GM12874 (cell line): ENCODE results near the gene STARD13.

Experiments
- TF ChIP-seq, protein P1 (sequence below): IDR thresholded peaks from 2 replicates; pipeline ENCODE4 v1.5.1; 2011; ENCODE audit warnings: low read depth, mild to moderate bottlenecking, control low read depth, low read length, moderate library complexity; ENCODE audit not compliant: insufficient read depth

STARD13 gene

DNA sequence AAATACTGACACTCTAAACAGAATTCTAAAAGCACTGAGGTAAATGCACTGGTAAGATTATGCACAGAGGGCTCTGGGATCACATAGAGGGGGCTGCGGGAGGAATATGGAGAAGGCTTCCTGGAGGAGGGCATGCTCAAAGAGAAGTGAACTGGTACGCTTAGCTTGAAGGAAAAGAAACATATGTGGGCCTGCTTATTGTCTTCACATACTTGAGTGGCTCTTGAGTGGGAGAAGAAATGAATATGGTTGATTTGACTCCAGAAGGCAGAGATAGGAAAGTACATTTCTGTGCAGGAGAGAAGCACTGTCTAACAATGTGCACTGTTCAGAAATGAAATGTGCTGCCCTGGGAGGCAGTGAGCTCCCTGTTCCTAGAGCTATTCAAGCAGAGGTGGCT is 178.2 kb downstream of the STARD13 start:
- TF ChIP-seq, protein P1, sequence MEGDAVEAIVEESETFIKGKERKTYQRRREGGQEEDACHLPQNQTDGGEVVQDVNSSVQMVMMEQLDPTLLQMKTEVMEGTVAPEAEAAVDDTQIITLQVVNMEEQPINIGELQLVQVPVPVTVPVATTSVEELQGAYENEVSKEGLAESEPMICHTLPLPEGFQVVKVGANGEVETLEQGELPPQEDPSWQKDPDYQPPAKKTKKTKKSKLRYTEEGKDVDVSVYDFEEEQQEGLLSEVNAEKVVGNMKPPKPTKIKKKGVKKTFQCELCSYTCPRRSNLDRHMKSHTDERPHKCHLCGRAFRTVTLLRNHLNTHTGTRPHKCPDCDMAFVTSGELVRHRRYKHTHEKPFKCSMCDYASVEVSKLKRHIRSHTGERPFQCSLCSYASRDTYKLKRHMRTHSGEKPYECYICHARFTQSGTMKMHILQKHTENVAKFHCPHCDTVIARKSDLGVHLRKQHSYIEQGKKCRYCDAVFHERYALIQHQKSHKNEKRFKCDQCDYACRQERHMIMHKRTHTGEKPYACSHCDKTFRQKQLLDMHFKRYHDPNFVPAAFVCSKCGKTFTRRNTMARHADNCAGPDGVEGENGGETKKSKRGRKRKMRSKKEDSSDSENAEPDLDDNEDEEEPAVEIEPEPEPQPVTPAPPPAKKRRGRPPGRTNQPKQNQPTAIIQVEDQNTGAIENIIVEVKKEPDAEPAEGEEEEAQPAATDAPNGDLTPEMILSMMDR: no peak

DNA sequence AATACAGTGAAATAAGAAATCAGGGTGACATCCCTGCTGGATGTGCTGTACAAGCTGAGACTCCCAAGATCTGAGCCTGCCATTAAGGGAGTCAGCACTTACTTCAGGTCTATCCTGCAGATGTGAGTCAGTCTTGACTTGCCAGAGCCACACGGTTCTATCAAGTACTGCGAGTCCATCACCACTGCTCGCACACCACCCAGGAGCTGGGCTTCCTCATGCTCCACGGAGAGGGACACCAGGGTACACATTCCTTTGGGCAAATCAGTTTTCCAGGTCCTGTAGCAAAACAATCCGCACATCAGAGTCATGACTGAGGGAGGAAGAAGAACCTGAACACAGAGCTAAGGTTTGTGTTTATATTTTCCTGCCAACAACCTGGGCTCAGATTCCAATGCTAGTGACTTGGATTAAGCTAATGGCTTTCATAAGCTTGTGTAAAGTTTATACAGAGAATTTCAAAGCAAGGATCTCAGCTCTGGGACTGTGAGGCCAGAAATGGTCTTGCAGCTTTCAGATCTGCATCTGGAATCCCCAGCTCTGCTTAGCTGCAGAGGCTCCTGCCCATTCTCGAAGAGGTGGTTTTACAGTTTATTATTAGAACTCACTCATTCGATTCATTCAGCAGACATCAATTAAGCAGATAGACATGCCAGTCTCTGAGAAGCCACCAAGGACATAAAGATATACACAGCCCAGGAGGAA is 178.7 kb downstream of the STARD13 start:
- TF ChIP-seq, protein P1: no peak

DNA sequence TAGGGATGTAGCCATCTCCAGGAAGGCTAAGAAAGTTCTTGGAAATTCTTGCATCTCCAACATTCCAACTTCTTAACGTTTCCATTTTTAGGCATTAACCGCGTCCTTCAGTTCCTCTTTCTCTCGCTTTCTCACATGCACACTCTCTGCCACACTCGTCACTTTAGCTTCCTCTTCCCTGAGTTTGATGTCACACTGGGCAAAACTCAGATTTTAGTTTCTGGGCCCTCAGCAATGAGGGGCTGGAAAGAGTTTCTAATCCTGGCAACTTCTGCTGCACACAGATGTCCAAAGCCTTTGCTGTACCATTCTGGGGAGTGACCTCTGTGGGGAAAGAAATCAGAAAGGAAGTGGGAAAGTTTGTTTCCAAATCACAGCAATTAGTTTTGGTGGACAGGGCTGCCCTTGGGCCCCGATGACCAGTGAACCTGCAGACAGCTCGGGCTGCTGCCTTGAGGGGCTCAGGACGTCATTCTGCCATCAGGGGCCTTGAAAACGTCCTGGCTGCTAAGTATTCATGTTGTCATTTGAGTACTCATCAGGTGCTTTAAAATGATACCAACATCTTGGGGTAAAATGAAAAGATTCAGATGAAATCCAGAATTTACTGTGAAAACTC is 180.1 kb downstream of the STARD13 start:
- TF ChIP-seq, protein P1: no peak

DNA sequence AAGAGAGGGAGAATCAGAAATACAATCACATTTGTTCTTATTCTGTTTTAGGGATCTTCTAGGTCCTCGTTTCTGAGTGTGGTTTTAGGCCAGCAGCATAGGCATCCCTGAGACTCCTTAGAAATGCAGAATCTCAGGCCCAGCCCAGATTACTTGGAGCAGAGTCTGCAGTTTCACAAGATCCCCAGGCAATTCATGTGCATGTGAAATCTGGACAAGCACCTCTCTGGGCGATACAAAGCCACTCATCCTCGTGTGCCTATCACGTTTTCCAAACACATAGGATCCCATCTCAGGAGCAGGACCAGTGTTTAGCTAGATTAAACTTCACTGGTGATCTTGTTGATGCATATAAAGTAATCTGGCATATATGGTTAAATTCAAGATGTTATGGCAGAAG is 182.1 kb downstream of the STARD13 start:
- TF ChIP-seq, protein P1: no peak

DNA sequence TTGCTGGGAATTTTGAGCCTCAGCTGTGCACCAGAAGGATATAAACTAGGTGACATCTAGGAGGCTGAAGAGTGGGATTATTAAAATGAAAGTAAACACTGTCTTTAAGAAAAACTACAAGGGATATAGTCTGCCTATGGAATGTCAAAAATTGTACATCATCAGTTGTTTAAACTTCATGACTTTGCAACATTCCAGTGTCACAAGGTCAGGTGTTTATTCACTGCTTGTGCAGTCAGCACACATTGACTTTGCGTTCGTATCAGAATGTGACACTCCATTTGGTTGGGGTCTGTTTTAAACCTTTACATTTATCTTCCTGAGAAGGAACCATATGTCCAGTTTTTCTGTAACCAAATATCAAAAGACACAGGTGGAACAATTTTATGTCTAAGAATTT is 183.7 kb downstream of the STARD13 start:
- TF ChIP-seq, protein P1: no peak

DNA sequence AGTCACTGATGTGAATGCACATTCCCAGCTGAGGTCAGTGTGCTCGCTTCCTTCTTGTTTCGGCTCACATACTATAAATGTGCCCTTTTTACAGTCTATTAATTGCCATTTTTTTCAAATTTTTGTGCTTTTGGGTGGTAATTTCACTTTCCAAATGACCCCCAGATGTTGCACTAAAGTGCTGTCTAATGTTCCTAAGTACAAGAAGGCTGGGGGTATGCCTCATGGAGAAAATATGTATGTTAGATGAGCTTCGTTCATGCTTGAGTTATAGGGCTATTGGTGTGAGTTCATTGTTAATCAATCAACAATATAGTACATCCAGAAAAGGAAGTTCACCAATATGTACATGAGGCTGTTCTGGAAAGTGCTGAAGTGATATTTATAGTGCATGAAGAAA is 184.7 kb downstream of the STARD13 start:
- TF ChIP-seq, protein P1: no peak

DNA sequence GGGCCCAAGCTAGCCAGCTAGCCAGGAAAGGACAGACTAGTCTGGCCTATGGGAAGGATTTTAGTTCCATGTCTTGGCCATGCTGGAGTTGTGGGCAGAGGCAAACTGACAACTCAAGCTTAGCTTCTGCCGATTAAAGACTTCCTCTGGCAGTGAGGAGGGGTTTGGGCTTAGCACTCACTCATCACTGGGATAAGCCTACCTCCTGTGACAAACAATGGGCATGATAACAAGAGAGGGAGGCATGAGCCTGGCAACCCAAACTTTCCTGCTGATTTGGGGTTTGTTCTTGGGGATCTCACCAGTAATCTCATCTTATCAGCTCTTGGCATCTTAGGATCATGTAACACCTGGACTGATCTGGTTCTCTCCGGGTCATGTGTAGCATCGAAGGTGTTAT is 185.7 kb downstream of the STARD13 start:
- TF ChIP-seq, protein P1: no peak
